ENCODE data around the gene RSU1. TPM values are rescaled to one million over a fixed set of nuclear protein-coding genes. Genes with fewer than 3 reads are reported as not detected.

RSU1 gene
- total and polyA plus RNA-seq, 10 donors: 20.5 to 81.7 (median 63.4) TPM

- H3K27ac ChIP-seq: peak overlapping the region in 4 of 8 donors; percentile 24 to 63 (median 40)
- H3K36me3 ChIP-seq: peaks cover 0 to 36% (median 0%) of the 10 kb centered on the region in 6 donors
- no peak overlapping the region for H3K4me3 ChIP-seq
- DNase-seq: no peak
- peaks cover 0 to 6% (median 0%) of the 10 kb centered on the region in 8 donors for H3K9me3 ChIP-seq
- peaks cover 0 to 16% (median 4%) of the 10 kb centered on the region in 6 donors for H3K4me1 ChIP-seq
- no peak for TF ChIP-seq POLR2A (IDR thresholded peaks at IDR 0.05)
- no peaks in the 10 kb centered on the region for H3K27me3 ChIP-seq (replicated peaks in 1 of 7)
- intact Hi-C loops (cut with DNase I; ENCODE audit: low total_unique reads): no loop called here
- 82 to 93% (median 87%) methylated on average over 6 of the region's 6 CpGs for WGBS, 5 donors
Observed at GRCh38 chr10:16788125-16788524, 29.1 kb downstream of the RSU1 start.

- intact Hi-C loops (cut with DNase I; ENCODE audit: low total_unique reads): no loop called here
- Histone ChIP-seq H3K27ac (peak overlapping the region in 3 of 8 donors; percentile 40 to 63 (median 40)), H3K4me3 (no peak overlapping the region), H3K36me3 (peaks cover 0 to 36% (median 0%) of the 10 kb centered on the region in 6 donors), H3K4me1 (peaks cover 0 to 16% (median 4%) of the 10 kb centered on the region in 6 donors), H3K27me3 (replicated peaks in 1 of 7) (no peaks in the 10 kb centered on the region), H3K9me3 (peaks cover 0 to 6% (median 0%) of the 10 kb centered on the region in 8 donors)
- WGBS, 5 donors: 80 to 87% (median 83%) methylated on average over 12 of the region's 12 CpGs
- no peak for DNase-seq
- TF ChIP-seq POLR2AphosphoS5 (IDR thresholded peaks at IDR 0.05) (peak in 1 of 3 donors; percentile 36), POLR2A (IDR thresholded peaks at IDR 0.05) (no peak), CTCF (IDR thresholded peaks at IDR 0.05 in 8 of 11, conservative IDR thresholded peaks at IDR 0.05 in 3 of 11) (no peak)
Observed at GRCh38 chr10:16787361-16787791, 29.8 kb downstream of the RSU1 start.

- Histone ChIP-seq H3K4me1 (peaks cover 6 to 39% (median 23%) of the 10 kb centered on the region in 6 donors), H3K4me3 (no peak overlapping the region), H3K36me3 (peaks cover 0 to 30% (median 1%) of the 10 kb centered on the region in 6 donors), H3K27ac (no peak overlapping the region), H3K27me3 (replicated peaks in 1 of 7) (no peaks in the 10 kb centered on the region), H3K9me3 (peaks cover 0 to 6% (median 0%) of the 10 kb centered on the region in 8 donors)
- TF ChIP-seq POLR2AphosphoS5 (IDR thresholded peaks at IDR 0.05) (no peak), CTCF (IDR thresholded peaks at IDR 0.05 in 8 of 11, conservative IDR thresholded peaks at IDR 0.05 in 3 of 11) (no peak), POLR2A (IDR thresholded peaks at IDR 0.05) (no peak)
- intact Hi-C loops (cut with DNase I; ENCODE audit: low total_unique reads): no loop called here
- DNase-seq: no peak
- 87 to 93% (median 91%) methylated on average over 7 of the region's 7 CpGs for WGBS, 5 donors
Observed at GRCh38 chr10:16780338-16780880, 36.8 kb downstream of the RSU1 start.

- TF ChIP-seq POLR2AphosphoS5 (IDR thresholded peaks at IDR 0.05) (no peak), POLR2A (IDR thresholded peaks at IDR 0.05) (no peak), CTCF (IDR thresholded peaks at IDR 0.05 in 8 of 11, conservative IDR thresholded peaks at IDR 0.05 in 3 of 11) (no peak)
- intact Hi-C loops (cut with DNase I; ENCODE audit: low total_unique reads): loop anchor here (10.0 kb wide), 1 partner anchor 875 kb away; no protein-coding TSS in a partner anchor
- peaks cover 6 to 39% (median 23%) of the 10 kb centered on the region in 6 donors for H3K4me1 ChIP-seq
- peaks cover 0 to 29% (median 1%) of the 10 kb centered on the region in 6 donors for H3K36me3 ChIP-seq
- no peak overlapping the region for H3K4me3 ChIP-seq
- WGBS, 5 donors: 52 to 64% (median 55%) methylated on average over 6 of the region's 6 CpGs
- H3K27me3 ChIP-seq (replicated peaks in 1 of 7): no peaks in the 10 kb centered on the region
- H3K27ac ChIP-seq: peak overlapping the region in 1 of 8 donors; percentile 4
- no peak for DNase-seq
- peaks cover 0 to under 1% (median 0%) of the 10 kb centered on the region in 8 donors for H3K9me3 ChIP-seq
Observed at GRCh38 chr10:16779384-16779915, 37.8 kb downstream of the RSU1 start.

Data from spleen (tissue), 11 donors.